Measurements from ENCODE around the gene MARK3.

Gene MARK3

DNA sequence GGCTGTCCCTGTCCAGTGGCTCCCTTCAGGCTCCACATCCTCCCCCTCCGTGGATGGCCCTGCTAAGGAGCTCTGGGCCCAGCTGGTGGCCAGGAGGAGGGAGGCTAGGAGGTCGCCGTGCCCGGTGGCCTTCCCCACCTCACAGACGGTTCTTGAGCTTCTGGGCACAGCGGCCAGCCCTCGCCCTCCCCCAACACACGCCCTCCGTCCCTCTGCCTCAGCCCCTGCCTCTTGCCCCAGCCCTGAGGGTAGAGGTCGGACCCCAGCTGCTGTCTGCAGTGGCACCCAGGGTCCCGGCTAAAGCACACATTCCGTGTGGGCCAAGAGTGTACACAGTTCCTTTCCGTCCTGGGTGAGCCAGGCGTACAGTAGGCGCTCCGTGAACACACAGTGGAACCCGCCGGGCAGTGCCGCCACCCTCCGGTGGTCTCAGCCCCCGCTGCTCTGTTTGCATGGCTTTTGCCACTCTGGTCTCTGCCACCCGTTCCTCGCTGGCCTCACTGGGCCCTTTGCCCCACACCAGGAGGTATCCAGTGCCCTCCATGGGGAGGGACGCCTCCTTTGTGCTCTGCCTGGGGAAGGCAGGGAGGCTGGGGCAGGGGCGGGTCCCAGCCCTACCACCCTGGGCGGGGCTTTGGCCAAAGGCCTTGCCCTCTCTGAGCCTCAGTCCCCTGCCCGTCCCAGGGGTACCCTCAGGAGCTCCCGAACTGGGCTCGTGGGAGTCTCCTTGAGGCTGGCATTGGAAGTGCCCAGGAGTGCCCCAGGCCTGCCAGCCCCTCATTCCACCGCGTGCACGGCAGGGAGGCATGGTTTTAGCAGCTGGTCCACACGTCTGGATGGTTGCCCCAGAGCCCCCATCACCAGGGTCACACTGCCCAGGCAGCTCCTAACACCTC lies 156.7 kb downstream of the MARK3 start:
- no peak for DNase-seq

DNA sequence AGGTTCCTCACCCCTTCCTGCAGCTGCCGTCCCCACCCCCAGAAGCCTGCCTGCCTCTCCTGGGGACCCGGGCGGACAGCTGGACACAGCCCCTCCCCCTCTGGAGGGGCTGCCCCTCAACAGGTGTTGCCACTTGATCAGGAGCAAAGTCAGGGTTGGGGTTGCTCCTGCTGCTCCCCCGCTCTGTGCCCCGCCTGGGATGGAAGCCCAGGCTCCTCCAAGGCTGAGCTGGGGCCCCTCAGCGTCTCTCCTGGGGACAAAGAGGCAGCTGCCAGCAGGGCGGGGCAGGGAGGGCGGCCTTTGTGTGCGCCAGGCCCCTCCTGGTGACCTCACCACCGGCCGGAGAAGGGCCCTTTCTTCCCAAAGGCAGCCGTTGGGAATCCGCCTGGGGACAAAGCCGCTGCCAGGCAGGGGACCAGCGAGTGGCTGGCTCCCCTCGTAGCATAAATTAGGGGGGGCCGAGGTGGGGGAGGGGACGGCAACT lies 157.4 kb downstream of the MARK3 start:
- no peak for DNase-seq

GRCh38 chr14:103543140-103543539 lies 157.9 kb downstream of the MARK3 start:
- DNase-seq, result no peak

- DNase-seq, result no peak
Observed at GRCh38 chr14:103543721-103544387, 158.6 kb downstream of the MARK3 start.

GRCh38 chr14:103544388-103545218 lies 159.4 kb downstream of the MARK3 start:
- no peak for DNase-seq

DNA sequence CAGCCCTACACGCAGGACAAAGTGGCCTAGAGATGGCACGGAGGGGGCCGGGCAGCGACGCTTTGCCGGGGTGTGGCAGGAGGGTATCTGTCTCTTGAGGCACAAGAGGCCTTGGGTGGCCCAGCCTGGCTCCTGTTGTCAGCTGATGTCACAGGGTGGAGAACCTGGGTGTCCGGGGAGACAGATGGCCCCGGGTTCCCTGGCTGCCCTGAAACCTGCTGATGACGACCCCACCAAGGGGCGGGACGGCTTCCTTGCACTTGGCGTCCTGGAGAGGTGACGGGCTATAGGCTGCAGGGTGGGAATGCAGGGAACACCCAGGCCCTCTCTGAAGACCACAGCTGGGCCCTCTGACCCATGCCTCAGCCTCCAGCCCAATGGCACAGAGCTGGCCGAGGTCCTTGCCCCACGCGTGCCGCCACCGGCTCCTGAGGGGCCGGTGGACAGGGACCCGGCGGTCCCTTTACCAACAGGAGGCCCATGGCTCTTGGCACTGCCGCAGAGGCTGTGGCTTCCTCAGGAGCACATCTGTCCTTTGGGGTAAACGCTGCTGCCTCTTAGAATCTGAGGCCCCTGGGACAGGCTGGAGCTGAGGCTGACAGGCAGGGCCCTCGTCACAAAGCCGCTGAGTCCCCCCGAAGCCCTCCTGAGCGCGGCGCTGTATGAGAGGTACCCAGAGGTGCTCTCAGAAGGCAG lies 160.2 kb downstream of the MARK3 start:
- DNase-seq, result no peak

DNA sequence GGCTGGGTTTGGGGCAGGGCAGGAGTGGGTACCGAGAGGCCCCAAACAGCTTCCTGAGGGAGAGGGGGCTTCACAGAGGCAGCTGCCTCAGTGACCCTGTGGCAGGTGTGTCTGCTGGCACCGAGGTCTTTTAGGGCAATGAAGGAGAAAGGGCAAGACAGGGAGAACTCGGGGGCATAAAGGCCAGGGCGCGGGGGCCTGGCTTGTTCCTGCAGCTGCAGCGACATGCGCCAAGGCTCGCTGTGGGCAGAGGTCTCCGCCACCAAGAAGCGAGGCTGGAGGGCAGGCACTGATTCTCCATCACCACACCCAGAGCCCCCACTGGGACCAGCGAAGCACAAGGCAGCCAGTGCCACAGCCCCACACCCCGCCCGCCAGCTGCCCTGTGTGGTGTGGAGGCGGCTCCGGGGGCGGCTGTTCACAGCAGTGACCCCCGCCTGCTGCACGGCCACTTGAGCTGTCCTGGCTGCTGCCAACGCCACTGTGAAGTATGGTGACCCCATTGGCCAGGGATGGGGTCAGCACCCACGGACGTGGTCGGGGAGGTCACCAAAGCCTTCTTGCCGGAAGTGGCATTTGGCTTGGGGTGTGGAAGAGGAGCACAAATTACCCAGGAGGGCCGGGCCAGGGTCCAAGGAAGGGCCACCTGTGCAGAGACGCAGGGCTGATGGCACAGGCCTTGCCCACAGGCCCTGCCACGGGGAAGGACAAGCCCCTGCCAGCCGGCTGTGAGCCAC lies 160.9 kb downstream of the MARK3 start:
- no peak for DNase-seq

GRCh38 chr14:103546652-103547454 lies 161.6 kb downstream of the MARK3 start:
- peak; percentile 44 to 77 (median 74) for DNase-seq

- DNase-seq, result no peak
Observed at GRCh38 chr14:103547455-103547940, 162.3 kb downstream of the MARK3 start.

GRCh38 chr14:103547941-103548462 lies 162.8 kb downstream of the MARK3 start:
- no peak for DNase-seq

DNA sequence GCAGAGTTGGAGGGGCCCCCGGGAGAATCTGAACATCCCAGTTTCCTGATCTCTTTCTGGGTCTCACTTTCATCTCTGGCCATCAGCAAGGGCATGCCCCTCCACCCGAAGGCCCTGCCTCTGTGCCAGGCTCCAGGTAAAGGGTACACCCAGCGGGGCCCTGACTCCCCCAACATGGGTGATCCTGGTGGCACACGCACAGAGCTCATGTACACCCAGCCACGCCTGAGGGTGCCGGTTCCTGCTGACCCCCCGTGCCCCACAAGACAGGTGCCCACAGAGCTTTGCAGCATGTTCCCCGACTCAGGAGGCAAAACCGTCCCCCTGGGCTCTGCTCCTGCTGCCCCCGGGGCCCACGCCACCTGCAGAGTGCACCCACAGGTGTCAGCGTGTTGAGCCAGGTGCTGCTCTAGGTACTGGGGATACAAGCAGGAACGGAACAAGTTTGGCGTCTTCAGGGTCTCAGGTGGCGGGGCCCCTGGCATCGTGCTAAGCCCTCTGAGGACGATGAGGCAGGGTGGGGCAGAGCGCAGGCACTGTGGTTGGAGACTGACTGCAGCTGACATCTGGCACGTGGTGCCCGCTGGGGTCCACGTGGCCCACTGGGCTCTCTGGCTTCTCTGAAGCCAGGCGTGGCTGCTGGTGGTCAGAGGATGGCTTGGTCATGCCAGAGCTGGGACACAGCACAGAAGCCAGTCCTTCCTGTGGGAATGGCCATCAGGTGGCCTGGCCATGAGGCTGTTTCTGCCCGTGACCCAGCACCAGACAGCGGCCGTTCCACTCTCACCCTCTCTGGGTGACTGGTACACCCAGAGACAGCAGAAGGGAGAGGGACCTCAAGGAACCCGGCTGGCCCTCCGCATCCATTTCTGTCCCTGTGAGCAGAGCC lies 163.5 kb downstream of the MARK3 start:
- DNase-seq, result no peak

DNA sequence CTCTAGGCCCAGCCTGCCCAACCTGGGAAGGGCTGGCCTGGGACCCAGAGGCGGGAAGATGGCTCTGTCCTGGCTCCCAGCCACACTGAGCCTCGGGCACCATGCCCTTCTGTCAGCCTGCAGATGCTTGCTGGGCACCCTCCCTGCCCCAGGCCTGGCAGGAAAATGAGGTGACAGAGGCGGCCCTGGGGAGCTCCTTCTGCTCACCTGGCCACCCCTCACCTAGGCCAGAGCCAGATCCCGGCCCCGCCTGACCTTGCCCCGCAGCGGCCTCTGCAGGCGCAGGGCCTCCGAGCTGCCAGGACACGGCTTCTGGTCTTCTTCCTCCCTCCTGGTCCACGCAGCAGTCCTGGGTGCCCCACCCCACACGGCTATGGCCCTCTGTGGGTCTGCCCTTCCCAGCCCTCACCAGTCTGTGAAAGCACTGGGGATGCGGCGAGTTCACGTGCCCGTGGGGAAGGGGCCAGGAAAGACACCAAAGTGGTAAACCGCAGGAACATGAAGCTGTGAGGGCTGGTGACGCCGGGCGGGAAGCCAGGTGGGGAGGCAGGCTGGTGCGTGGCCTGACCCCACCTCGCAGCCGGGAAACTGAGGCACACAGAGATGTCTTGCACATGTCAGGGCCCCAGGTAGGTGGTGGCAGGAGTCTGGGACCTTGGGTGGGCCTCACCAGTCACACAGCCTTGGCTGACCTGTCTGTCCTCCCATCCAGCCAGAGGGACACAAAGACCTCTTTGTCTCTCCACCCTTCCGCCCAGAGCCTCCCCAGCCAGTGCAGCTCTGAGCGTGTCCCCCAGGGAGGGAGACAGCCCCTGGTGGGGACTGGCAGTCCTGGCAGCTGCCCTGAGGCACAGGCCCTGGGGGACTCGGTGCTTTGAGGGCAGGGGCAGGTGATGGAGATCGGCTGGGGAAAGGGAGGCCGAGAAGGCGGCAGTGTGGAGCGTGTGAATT lies 164.4 kb downstream of the MARK3 start:
- no peak for DNase-seq

GRCh38 chr14:103550451-103551337 lies 165.5 kb downstream of the MARK3 start:
- DNase-seq, result no peak

GRCh38 chr14:103551338-103551762 lies 166.1 kb downstream of the MARK3 start:
- no peak for DNase-seq

DNA sequence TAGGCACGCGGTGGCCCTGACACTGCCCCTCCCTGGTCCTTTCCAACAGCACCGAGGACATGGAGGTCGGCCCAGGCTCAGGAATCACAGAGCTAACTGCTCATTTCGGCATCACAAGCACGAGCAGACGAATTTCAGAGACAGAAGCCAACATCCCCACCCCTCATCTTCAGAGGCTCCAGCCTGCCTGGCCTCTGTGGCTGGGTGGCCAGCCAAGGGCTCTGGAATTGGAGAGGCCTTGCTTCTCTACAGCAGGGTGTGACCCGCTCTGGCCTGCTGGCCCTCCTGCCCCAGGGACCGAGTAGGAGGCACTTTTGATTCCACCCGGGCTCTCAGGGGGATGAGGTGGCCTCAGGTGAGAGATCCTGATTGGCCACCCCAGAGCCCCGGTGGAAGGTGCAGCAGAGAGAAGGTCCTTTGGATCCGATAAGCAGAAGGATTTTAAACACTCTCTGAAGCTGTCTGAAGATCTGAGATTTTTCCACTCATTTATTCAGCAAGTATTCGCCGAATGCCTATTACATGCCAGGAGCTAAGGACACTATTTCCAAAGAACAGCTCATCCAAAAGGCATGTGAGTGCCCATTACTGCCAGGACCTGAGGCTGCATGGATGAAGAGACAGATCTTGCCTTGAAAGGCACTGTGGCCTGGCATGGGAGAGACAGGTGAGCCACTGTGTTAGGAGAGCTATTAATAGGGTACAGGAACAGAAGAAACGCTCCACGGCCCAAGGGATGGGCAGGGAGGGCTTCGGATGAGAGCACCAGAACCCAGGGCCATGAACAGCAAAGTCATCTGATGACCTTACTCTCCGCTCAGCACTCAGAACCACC lies 167.0 kb downstream of the MARK3 start:
- no peak for DNase-seq

- DNase-seq, result no peak
Observed at GRCh38 chr14:103552846-103553210, 167.6 kb downstream of the MARK3 start.
